HL-60/S4 treated with phorbol 12-myristate 13-acetate at 8.2 ng/mL for 4 days and 3 days (cell line): ENCODE data around the gene STK32B.

Experiments used
- in situ Hi-C: fragments of 300-500 bp; cut with MboI; formaldehyde crosslinking; loops from 2 replicates; pipeline ENCODE4 v1.15.0; 2022; ENCODE audit warnings: low sequenced_read_pairs

The STK32B gene

GRCh38 chr4:5383191-5383980 lies 332.1 kb downstream of the STK32B start:
- in situ Hi-C loops: no loop called here

GRCh38 chr4:5385741-5386311 lies 334.5 kb downstream of the STK32B start:
- in situ Hi-C loops: no loop called here

GRCh38 chr4:5386921-5387320 lies 335.6 kb downstream of the STK32B start:
- in situ Hi-C loops: no loop called here

- in situ Hi-C loops: no loop called here
Measured at GRCh38 chr4:5387457-5387856, 336.2 kb downstream of the STK32B start.

GRCh38 chr4:5389756-5390310 lies 338.6 kb downstream of the STK32B start:
- in situ Hi-C loops: no loop called here

- in situ Hi-C loops: no loop called here
Measured at GRCh38 chr4:5391492-5391891, 340.2 kb downstream of the STK32B start.

GRCh38 chr4:5393911-5394513 lies 342.7 kb downstream of the STK32B start:
- in situ Hi-C loops: no loop called here

GRCh38 chr4:5395781-5396180 lies 344.5 kb downstream of the STK32B start:
- in situ Hi-C loops: no loop called here

GRCh38 chr4:5398056-5398455 lies 346.8 kb downstream of the STK32B start:
- in situ Hi-C loops: no loop called here

GRCh38 chr4:5399124-5399523 lies 347.8 kb downstream of the STK32B start:
- in situ Hi-C loops: no loop called here

- in situ Hi-C loops: no loop called here
Measured at GRCh38 chr4:5399790-5400421, 348.6 kb downstream of the STK32B start.

GRCh38 chr4:5403746-5404497 lies 352.6 kb downstream of the STK32B start:
- in situ Hi-C loops: no loop called here

GRCh38 chr4:5409237-5409636 lies 358.0 kb downstream of the STK32B start:
- in situ Hi-C loops: no loop called here

GRCh38 chr4:5409972-5410618 lies 358.8 kb downstream of the STK32B start:
- in situ Hi-C loops: no loop called here

- in situ Hi-C loops: no loop called here
Measured at GRCh38 chr4:5412296-5412695, 361.0 kb downstream of the STK32B start.

- in situ Hi-C loops: no loop called here
Measured at GRCh38 chr4:5412751-5413150, 361.5 kb downstream of the STK32B start.

GRCh38 chr4:5416637-5417036 lies 365.4 kb downstream of the STK32B start:
- in situ Hi-C loops: no loop called here

GRCh38 chr4:5420266-5420665 lies 369.0 kb downstream of the STK32B start:
- in situ Hi-C loops: no loop called here

GRCh38 chr4:5421416-5421815 lies 370.1 kb downstream of the STK32B start:
- in situ Hi-C loops: no loop called here

- in situ Hi-C loops: no loop called here
Measured at GRCh38 chr4:5422195-5422594, 370.9 kb downstream of the STK32B start.
